ENCODE measurements around the gene SPOUT1.

The SPOUT1 gene

GRCh38 chr9:128835246-128836210 is 5.9 kb upstream of the SPOUT1 start:
- FAIRE-seq (no peak), DNase-seq (ENCODE audit: insufficient read length, low spot score) (no peak)
- TF ChIP-seq CTCF (IDR thresholded peaks at IDR 0.05; ENCODE audit: insufficient read depth, missing control alignments): no peak

- FAIRE-seq (no peak), DNase-seq (ENCODE audit: insufficient read length, low spot score) (no peak)
- TF ChIP-seq CTCF (IDR thresholded peaks at IDR 0.05; ENCODE audit: insufficient read depth, missing control alignments): no peak
Observed at GRCh38 chr9:128833696-128834095, 4.1 kb upstream of the SPOUT1 start.

- DNase-seq (ENCODE audit: insufficient read length, low spot score) (peak; percentile 6), FAIRE-seq (no peak)
- TF ChIP-seq CTCF (IDR thresholded peaks at IDR 0.05; ENCODE audit: insufficient read depth, missing control alignments): no peak
Observed at GRCh38 chr9:128828719-128829452, 708 bp downstream of the SPOUT1 start.

GRCh38 chr9:128828267-128828666 is 1.3 kb downstream of the SPOUT1 start:
- TF ChIP-seq CTCF (IDR thresholded peaks at IDR 0.05; ENCODE audit: insufficient read depth, missing control alignments): no peak
- FAIRE-seq (no peak), DNase-seq (ENCODE audit: insufficient read length, low spot score) (no peak)

- DNase-seq (ENCODE audit: insufficient read length, low spot score) (no peak), FAIRE-seq (no peak)
- TF ChIP-seq CTCF (IDR thresholded peaks at IDR 0.05; ENCODE audit: insufficient read depth, missing control alignments): no peak
Observed at GRCh38 chr9:128825923-128826700, 3.5 kb downstream of the SPOUT1 start.

GRCh38 chr9:128824911-128825310 is 4.7 kb downstream of the SPOUT1 start:
- FAIRE-seq (no peak), DNase-seq (ENCODE audit: insufficient read length, low spot score) (no peak)
- TF ChIP-seq CTCF (IDR thresholded peaks at IDR 0.05; ENCODE audit: insufficient read depth, missing control alignments): no peak
